HPDE6-E6E7 (cell line): Measurements from ENCODE around the gene MORF4L1.
"Not testable (repeated sequence)": the region's sequence is repeated elsewhere in the genome, so short reads cannot be mapped to it uniquely, and the experiment has no call there.

Source experiments
- DNase-seq: peaks from one replicate; pipeline ENCODE4 v3.0.0; 2011; ENCODE audit warnings: missing footprints; ENCODE audit errors: extremely low spot score

The MORF4L1 gene

GRCh38 chr15:78925956-78926743, 53.5 kb downstream of the MORF4L1 start:
- no peak for DNase-seq

GRCh38 chr15:78927077-78927790, 54.5 kb downstream of the MORF4L1 start:
- DNase-seq, result no peak

- not testable (repeated sequence) for DNase-seq
Measured at GRCh38 chr15:78928176-78928575, 55.5 kb downstream of the MORF4L1 start.

GRCh38 chr15:78928616-78929093, 56.0 kb downstream of the MORF4L1 start:
- DNase-seq, result no peak

GRCh38 chr15:78929536-78930264, 57.0 kb downstream of the MORF4L1 start:
- no peak for DNase-seq

- DNase-seq, result peak; percentile 99
Measured at GRCh38 chr15:78930577-78931388, 58.1 kb downstream of the MORF4L1 start.

- no peak for DNase-seq
Measured at GRCh38 chr15:78931439-78932257, 59.0 kb downstream of the MORF4L1 start.

- no peak for DNase-seq
Measured at GRCh38 chr15:78932258-78932808, 59.6 kb downstream of the MORF4L1 start.

GRCh38 chr15:78933187-78933822, 60.6 kb downstream of the MORF4L1 start:
- no peak for DNase-seq

GRCh38 chr15:78933823-78934654, 61.3 kb downstream of the MORF4L1 start:
- DNase-seq, result no peak

- DNase-seq, result no peak
Measured at GRCh38 chr15:78934655-78935023, 61.9 kb downstream of the MORF4L1 start.

GRCh38 chr15:78937132-78937739, 64.5 kb downstream of the MORF4L1 start:
- no peak for DNase-seq

GRCh38 chr15:78938658-78939488, 66.2 kb downstream of the MORF4L1 start:
- DNase-seq, result no peak

GRCh38 chr15:78942741-78943140, 70.1 kb downstream of the MORF4L1 start:
- DNase-seq, result no peak

- DNase-seq, result no peak
Measured at GRCh38 chr15:78943692-78944091, 71.0 kb downstream of the MORF4L1 start.

- peak; percentile 23 for DNase-seq
Measured at GRCh38 chr15:78944202-78944625, 71.5 kb downstream of the MORF4L1 start.

- peak; percentile 82 for DNase-seq
Measured at GRCh38 chr15:78944669-78945407, 72.1 kb downstream of the MORF4L1 start, which contains the start of gene CTSH. Gene CTSH, minus strand, starts transcription at chr15:78945046. Its CDS starts 65 bp downstream, at chr15:78944981.
